Measurements from ENCODE around the gene DNM3.

Gene DNM3

GRCh38 chr1:172398970-172399755 is 557.9 kb downstream of the DNM3 start:
- Histone ChIP-seq H3K27ac (ENCODE audit: low read length, poor library complexity, severe bottlenecking) (peak overlapping the region; percentile 93), H3K23ac (ENCODE audit: low read length in 2 of 2) (no peak overlapping the region), H2BK15ac (ENCODE audit: low read depth, poor library complexity, severe bottlenecking) (no peak overlapping the region), H3K79me1 (replicated peaks; ENCODE audit: low read length, poor library complexity, severe bottlenecking) (peaks cover 4% of the 10 kb centered on the region), H3K27me3 (ENCODE audit: control insufficient read depth in 1 of 2, insufficient read depth in 1 of 2, low read length in 2 of 2) (no peaks in the 10 kb centered on the region), H2BK5ac (ENCODE audit: low read depth, low read length, poor library complexity, severe bottlenecking) (no peak overlapping the region), H3K36me3 (ENCODE audit: control insufficient read depth in 1 of 2, insufficient read depth in 2 of 2, low read depth in 1 of 2, low read length in 2 of 2) (no peaks in the 10 kb centered on the region), H4K91ac (ENCODE audit: low read length) (no peak overlapping the region), H3K4me1 (ENCODE audit: control insufficient read depth, insufficient read depth, low read depth, low read length) (peaks cover 2% of the 10 kb centered on the region), H3K4ac (ENCODE audit: low read depth in 1 of 2, low read length in 2 of 2) (peak overlapping the region in 1 of 2 experiments; percentile 64), H4K8ac (ENCODE audit: low read length) (no peak overlapping the region), H3K14ac (ENCODE audit: low read length in 2 of 2) (no peak overlapping the region), H2BK120ac (ENCODE audit: low read depth, low read length) (no peak overlapping the region), H2AFZ (ENCODE audit: low read depth, low read length) (no peak overlapping the region), H3K9me3 (ENCODE audit: control insufficient read depth, low read length) (no peaks in the 10 kb centered on the region), H3K9ac (ENCODE audit: low read length) (peak overlapping the region; percentile 86), H3K18ac (ENCODE audit: low read depth in 1 of 2, low read length in 2 of 2) (peak overlapping the region in 1 of 2 experiments; percentile 59), H3K4me3 (ENCODE audit: insufficient read depth in 1 of 2, low read depth in 1 of 2, low read length in 2 of 2) (peak overlapping the region in 1 of 2 experiments; percentile 35), H2AK5ac (ENCODE audit: low read length, severe bottlenecking) (no peak overlapping the region), H2BK12ac (ENCODE audit: low read length in 2 of 2) (peak overlapping the region in 1 of 2 experiments; percentile 91), H3K4me2 (ENCODE audit: low read length, poor library complexity, severe bottlenecking) (no peak overlapping the region)
- WGBS, result 6% methylated on average over 7 of the region's 9 CpGs
- DNase-seq, result peak; percentile 96

- Histone ChIP-seq H3K9me3 (ENCODE audit: control insufficient read depth, low read length) (no peaks in the 10 kb centered on the region), H3K18ac (ENCODE audit: low read depth in 1 of 2, low read length in 2 of 2) (peak overlapping the region; percentile 14 to 89), H3K4me3 (ENCODE audit: insufficient read depth in 1 of 2, low read depth in 1 of 2, low read length in 2 of 2) (no peak overlapping the region), H4K8ac (ENCODE audit: low read length) (peak overlapping the region; percentile 99), H3K4me1 (ENCODE audit: control insufficient read depth, insufficient read depth, low read depth, low read length) (peaks cover 2% of the 10 kb centered on the region), H3K4ac (ENCODE audit: low read depth in 1 of 2, low read length in 2 of 2) (peak overlapping the region in 1 of 2 experiments; percentile 1), H3K27ac (ENCODE audit: low read length, poor library complexity, severe bottlenecking) (peak overlapping the region; percentile 13), H3K14ac (ENCODE audit: low read length in 2 of 2) (no peak overlapping the region), H2AFZ (ENCODE audit: low read depth, low read length) (no peak overlapping the region), H3K4me2 (ENCODE audit: low read length, poor library complexity, severe bottlenecking) (no peak overlapping the region), H3K79me1 (replicated peaks; ENCODE audit: low read length, poor library complexity, severe bottlenecking) (peaks cover 4% of the 10 kb centered on the region), H2BK120ac (ENCODE audit: low read depth, low read length) (peak overlapping the region; percentile 9), H2BK15ac (ENCODE audit: low read depth, poor library complexity, severe bottlenecking) (no peak overlapping the region), H2BK12ac (ENCODE audit: low read length in 2 of 2) (peak overlapping the region; percentile 49 to 76), H3K36me3 (ENCODE audit: control insufficient read depth in 1 of 2, insufficient read depth in 2 of 2, low read depth in 1 of 2, low read length in 2 of 2) (no peaks in the 10 kb centered on the region), H2BK5ac (ENCODE audit: low read depth, low read length, poor library complexity, severe bottlenecking) (no peak overlapping the region), H3K23ac (ENCODE audit: low read length in 2 of 2) (no peak overlapping the region), H2AK5ac (ENCODE audit: low read length, severe bottlenecking) (peak overlapping the region; percentile 19), H4K91ac (ENCODE audit: low read length) (peak overlapping the region; percentile 80), H3K27me3 (ENCODE audit: control insufficient read depth in 1 of 2, insufficient read depth in 1 of 2, low read length in 2 of 2) (no peaks in the 10 kb centered on the region), H3K9ac (ENCODE audit: low read length) (peak overlapping the region; percentile 71)
- peak; percentile 14 for DNase-seq
- WGBS, result 53% methylated on average over 4 of the region's 6 CpGs
Observed at GRCh38 chr1:172399756-172400721, 558.7 kb downstream of the DNM3 start.

- no peak overlapping the region for H2BK12ac ChIP-seq (ENCODE audit: low read length in 2 of 2)
- H3K27me3 ChIP-seq (ENCODE audit: control insufficient read depth in 1 of 2, insufficient read depth in 1 of 2, low read length in 2 of 2), result no peaks in the 10 kb centered on the region
- H2AFZ ChIP-seq (ENCODE audit: low read depth, low read length), result no peak overlapping the region
- peaks cover 2% of the 10 kb centered on the region for H3K4me1 ChIP-seq (ENCODE audit: control insufficient read depth, insufficient read depth, low read depth, low read length)
- no peak overlapping the region for H2BK5ac ChIP-seq (ENCODE audit: low read depth, low read length, poor library complexity, severe bottlenecking)
- H2BK15ac ChIP-seq (ENCODE audit: low read depth, poor library complexity, severe bottlenecking), result no peak overlapping the region
- no peak overlapping the region for H3K23ac ChIP-seq (ENCODE audit: low read length in 2 of 2)
- no peak overlapping the region for H4K8ac ChIP-seq (ENCODE audit: low read length)
- H2BK120ac ChIP-seq (ENCODE audit: low read depth, low read length), result no peak overlapping the region
- no peak overlapping the region for H4K91ac ChIP-seq (ENCODE audit: low read length)
- no peak overlapping the region for H3K4me3 ChIP-seq (ENCODE audit: insufficient read depth in 1 of 2, low read depth in 1 of 2, low read length in 2 of 2)
- no peak overlapping the region for H3K4me2 ChIP-seq (ENCODE audit: low read length, poor library complexity, severe bottlenecking)
- peak overlapping the region; percentile 71 for H3K9ac ChIP-seq (ENCODE audit: low read length)
- no peak overlapping the region for H3K18ac ChIP-seq (ENCODE audit: low read depth in 1 of 2, low read length in 2 of 2)
- 66% methylated on average over 1 of the region's 1 CpG for WGBS
- peaks cover 4% of the 10 kb centered on the region for H3K79me1 ChIP-seq (replicated peaks; ENCODE audit: low read length, poor library complexity, severe bottlenecking)
- H3K36me3 ChIP-seq (ENCODE audit: control insufficient read depth in 1 of 2, insufficient read depth in 2 of 2, low read depth in 1 of 2, low read length in 2 of 2), result no peaks in the 10 kb centered on the region
- DNase-seq, result no peak
- H3K27ac ChIP-seq (ENCODE audit: low read length, poor library complexity, severe bottlenecking), result no peak overlapping the region
- H3K9me3 ChIP-seq (ENCODE audit: control insufficient read depth, low read length), result no peaks in the 10 kb centered on the region
- no peak overlapping the region for H2AK5ac ChIP-seq (ENCODE audit: low read length, severe bottlenecking)
- no peak overlapping the region for H3K4ac ChIP-seq (ENCODE audit: low read depth in 1 of 2, low read length in 2 of 2)
- no peak overlapping the region for H3K14ac ChIP-seq (ENCODE audit: low read length in 2 of 2)
Observed at GRCh38 chr1:172400722-172401105, 559.4 kb downstream of the DNM3 start.

- Histone ChIP-seq H3K9me3 (ENCODE audit: control insufficient read depth, low read length) (no peaks in the 10 kb centered on the region), H2AFZ (ENCODE audit: low read depth, low read length) (no peak overlapping the region), H3K36me3 (ENCODE audit: control insufficient read depth in 1 of 2, insufficient read depth in 2 of 2, low read depth in 1 of 2, low read length in 2 of 2) (no peaks in the 10 kb centered on the region), H3K4me2 (ENCODE audit: low read length, poor library complexity, severe bottlenecking) (no peak overlapping the region), H3K23ac (ENCODE audit: low read length in 2 of 2) (no peak overlapping the region), H3K9ac (ENCODE audit: low read length) (no peak overlapping the region), H2AK5ac (ENCODE audit: low read length, severe bottlenecking) (no peak overlapping the region), H3K14ac (ENCODE audit: low read length in 2 of 2) (no peak overlapping the region), H3K27ac (ENCODE audit: low read length, poor library complexity, severe bottlenecking) (no peak overlapping the region), H3K4ac (ENCODE audit: low read depth in 1 of 2, low read length in 2 of 2) (no peak overlapping the region), H4K8ac (ENCODE audit: low read length) (no peak overlapping the region), H3K18ac (ENCODE audit: low read depth in 1 of 2, low read length in 2 of 2) (no peak overlapping the region), H2BK5ac (ENCODE audit: low read depth, low read length, poor library complexity, severe bottlenecking) (no peak overlapping the region), H2BK15ac (ENCODE audit: low read depth, poor library complexity, severe bottlenecking) (no peak overlapping the region), H3K27me3 (ENCODE audit: control insufficient read depth in 1 of 2, insufficient read depth in 1 of 2, low read length in 2 of 2) (no peaks in the 10 kb centered on the region), H2BK12ac (ENCODE audit: low read length in 2 of 2) (no peak overlapping the region), H4K91ac (ENCODE audit: low read length) (no peak overlapping the region), H3K79me1 (replicated peaks; ENCODE audit: low read length, poor library complexity, severe bottlenecking) (peaks cover 2% of the 10 kb centered on the region), H2BK120ac (ENCODE audit: low read depth, low read length) (no peak overlapping the region), H3K4me1 (ENCODE audit: control insufficient read depth, insufficient read depth, low read depth, low read length) (peaks cover 2% of the 10 kb centered on the region), H3K4me3 (ENCODE audit: insufficient read depth in 1 of 2, low read depth in 1 of 2, low read length in 2 of 2) (no peak overlapping the region)
- no peak for DNase-seq
Observed at GRCh38 chr1:172401477-172401876, 560.2 kb downstream of the DNM3 start.
